A375 (cell line): Measurements from ENCODE around the gene KRTAP4-11. TPM values are rescaled to one million over a fixed set of nuclear protein-coding genes. Genes with fewer than 3 reads are reported as not detected.

Experiments
- total RNA-seq: library from RNA; depleted of rRNA; stranded (reverse); fragments of >200 nt; shearing (Covaris generic); gene quantifications from 2 replicates; pipeline ENCODE4 v1.2.3, GENCODE V29; 2014; rRNA removed

Gene KRTAP4-11
- total RNA-seq: not detected in 2 replicates

GRCh38 chr17:41117846-41118386, at the start of gene KRTAP4-11:
TSS of gene KRTAP4-11 (minus strand) at chr17:41118373. CDS start at chr17:41118315, 58 bp downstream.

GRCh38 chr17:41160648-41161047, 42.5 kb upstream of the KRTAP4-11 start, which contains the start of gene KRTAP4-4:
TSS of gene KRTAP4-4 (minus strand) at chr17:41160748. CDS start at chr17:41160691, 57 bp downstream.

GRCh38 chr17:41149652-41149985, 31.4 kb upstream of the KRTAP4-11 start, which contains the start of gene KRTAP4-5:
TSS of gene KRTAP4-5 (minus strand) at chr17:41149825. CDS start at chr17:41149767, 58 bp downstream.

GRCh38 chr17:41140360-41141131, 22.4 kb upstream of the KRTAP4-11 start, which contains the start of gene KRTAP4-6:
TSS of gene KRTAP4-6 (minus strand) at chr17:41140544. CDS start at chr17:41140487, 57 bp downstream.

GRCh38 chr17:41123991-41124371, 5.8 kb upstream of the KRTAP4-11 start, which contains the start of gene KRTAP4-12:
TSS of gene KRTAP4-12 (minus strand) at chr17:41124182. CDS start at chr17:41124122, 60 bp downstream.

GRCh38 chr17:41105347-41105746, 12.8 kb downstream of the KRTAP4-11 start, which contains the start of gene KRTAP4-9:
TSS of gene KRTAP4-9 (plus strand) at chr17:41105389. CDS start at chr17:41105389, 0 bp downstream.

GRCh38 chr17:41101586-41102259, 16.4 kb downstream of the KRTAP4-11 start, which contains the start of gene KRTAP4-16:
TSS of gene KRTAP4-16 (minus strand) at chr17:41102209. CDS start at chr17:41102209, 0 bp downstream.

GRCh38 chr17:41098042-41098441, 20.1 kb downstream of the KRTAP4-11 start, which contains the start of gene KRTAP4-8:
TSS of gene KRTAP4-8 (minus strand) at chr17:41098142. CDS start at chr17:41098084, 58 bp downstream.

GRCh38 chr17:41084100-41084856, 33.9 kb downstream of the KRTAP4-11 start, which contains the start of gene KRTAP4-7:
TSS of gene KRTAP4-7 (plus strand) at chr17:41084150. CDS start at chr17:41084207, 57 bp downstream.

Other genes with a start within 250 kb of the KRTAP4-11 start
- 0.08 TPM in 1 of 2 replicates, not detected in the other for gene KRT20, start 233.1 kb downstream of the KRTAP4-11 start, total RNA-seq
- gene KRT23, start 180.7 kb downstream of the KRTAP4-11 start, total RNA-seq: 0.08 TPM in 1 of 2 replicates, not detected in the other
- not detected in 2 replicates for gene KRT39, start 151.4 kb downstream of the KRTAP4-11 start, total RNA-seq
- gene KRT40, start 134.0 kb downstream of the KRTAP4-11 start, total RNA-seq: not detected in 2 replicates
- gene KRTAP3-3, start 124.2 kb downstream of the KRTAP4-11 start, total RNA-seq: not detected in 2 replicates
- gene KRTAP3-2, start 118.5 kb downstream of the KRTAP4-11 start, total RNA-seq: not detected in 2 replicates
- not detected in 2 replicates for gene KRTAP3-1, start 109.2 kb downstream of the KRTAP4-11 start, total RNA-seq
- gene KRTAP1-5, start 91.2 kb downstream of the KRTAP4-11 start, total RNA-seq: not detected in 2 replicates
- not detected in 2 replicates for gene KRTAP1-4, start 88.2 kb downstream of the KRTAP4-11 start, total RNA-seq
- gene KRTAP1-3, start 83.5 kb downstream of the KRTAP4-11 start, total RNA-seq: not detected in 2 replicates
- not detected in 2 replicates for gene KRTAP1-1, start 76.9 kb downstream of the KRTAP4-11 start, total RNA-seq
- not detected in 2 replicates for gene KRTAP2-1, start 71.1 kb downstream of the KRTAP4-11 start, total RNA-seq
- not detected in 2 replicates for gene KRTAP2-2, start 63.1 kb downstream of the KRTAP4-11 start, total RNA-seq
- gene KRTAP2-3, start 58.3 kb downstream of the KRTAP4-11 start, total RNA-seq: 0.29 TPM in 1 of 2 replicates, not detected in the other
- not detected in 2 replicates for gene KRTAP2-4, start 52.5 kb downstream of the KRTAP4-11 start, total RNA-seq
- gene KRTAP4-7, start 34.2 kb downstream of the KRTAP4-11 start, total RNA-seq: not detected in 2 replicates
- not detected in 2 replicates for gene KRTAP4-8, start 20.2 kb downstream of the KRTAP4-11 start, total RNA-seq
- gene KRTAP4-16, start 16.2 kb downstream of the KRTAP4-11 start, total RNA-seq: not detected in 2 replicates
- gene KRTAP4-9, start 13.0 kb downstream of the KRTAP4-11 start, total RNA-seq: not detected in 2 replicates
- not detected in 2 replicates for gene KRTAP4-12, start 5.8 kb upstream of the KRTAP4-11 start, total RNA-seq
- not detected in 2 replicates for gene KRTAP4-6, start 22.2 kb upstream of the KRTAP4-11 start, total RNA-seq
- not detected in 2 replicates for gene KRTAP4-5, start 31.5 kb upstream of the KRTAP4-11 start, total RNA-seq
- not detected in 2 replicates for gene KRTAP4-4, start 42.4 kb upstream of the KRTAP4-11 start, total RNA-seq
- gene KRTAP4-3, start 49.8 kb upstream of the KRTAP4-11 start, total RNA-seq: not detected in 2 replicates
- not detected in 2 replicates for gene KRTAP4-2, start 59.8 kb upstream of the KRTAP4-11 start, total RNA-seq
- gene KRTAP4-1, start 66.5 kb upstream of the KRTAP4-11 start, total RNA-seq: not detected in 2 replicates
- gene KRTAP9-1, start 71.5 kb upstream of the KRTAP4-11 start, total RNA-seq: not detected in 2 replicates
- gene KRTAP9-2, start 108.3 kb upstream of the KRTAP4-11 start, total RNA-seq: not detected in 2 replicates
- not detected in 2 replicates for gene KRTAP9-3, start 114.1 kb upstream of the KRTAP4-11 start, total RNA-seq
- not detected in 2 replicates for gene KRTAP9-8, start 119.6 kb upstream of the KRTAP4-11 start, total RNA-seq
- not detected in 2 replicates for gene KRTAP9-4, start 131.3 kb upstream of the KRTAP4-11 start, total RNA-seq
- not detected in 2 replicates for gene KRTAP9-9, start 137.0 kb upstream of the KRTAP4-11 start, total RNA-seq
- not detected in 2 replicates for gene KRTAP9-6, start 147.0 kb upstream of the KRTAP4-11 start, total RNA-seq
- not detected in 2 replicates for gene KRTAP9-7, start 157.3 kb upstream of the KRTAP4-11 start, total RNA-seq
- not detected in 2 replicates for gene KRTAP29-1, start 184.5 kb upstream of the KRTAP4-11 start, total RNA-seq
- gene KRTAP16-1, start 190.9 kb upstream of the KRTAP4-11 start, total RNA-seq: not detected in 2 replicates
- gene KRTAP17-1, start 197.3 kb upstream of the KRTAP4-11 start, total RNA-seq: not detected in 2 replicates
- not detected in 2 replicates for gene KRT33A, start 232.5 kb upstream of the KRTAP4-11 start, total RNA-seq